ENCODE results near the gene UVRAG. TPM values are rescaled to one million over a fixed set of nuclear protein-coding genes. Genes with fewer than 3 reads are reported as not detected.
A peak's percentile ranks its signal among the peaks of the same experiment; 100 is the strongest.

UVRAG gene
- total and polyA plus RNA-seq, 2 of the 13 experiments (the other 11 are each of a cell fraction or from before 2014, with no cell fraction given) = 9.7 to 17.3 TPM

- TF ChIP-seq CSRNP2 (CRISPR knock-in tag; conservative IDR thresholded peaks at IDR 0.05; ENCODE audit: low read depth) (no peak), ZNF205 (CRISPR knock-in tag; IDR thresholded peaks at IDR 0.05) (0 out of 2 replicates have a peak, but pooled peaks have one; percentile 28), REL (CRISPR knock-in tag; conservative IDR thresholded peaks at IDR 0.05) (no peak), ZNF280D (CRISPR knock-in tag; IDR thresholded peaks at IDR 0.05) (0 out of 2 replicates have a peak, but pooled peaks have one; percentile 43), HBP1 (CRISPR knock-in tag; IDR thresholded peaks at IDR 0.05; ENCODE audit: low read depth) (no peak), MIER3 (CRISPR knock-in tag; IDR thresholded peaks at IDR 0.05; ENCODE audit: borderline replicate concordance) (peak; percentile 63; the same call in 1 of the 2 replicates), TEAD3 (CRISPR knock-in tag; optimal IDR thresholded peaks at IDR 0.05; ENCODE audit: borderline replicate concordance) (peak; percentile 73), MAX (IDR thresholded peaks at IDR 0.05) (peak; percentile 91), ZNF503 (CRISPR knock-in tag; IDR thresholded peaks at IDR 0.05) (no peak), NR0B2 (CRISPR knock-in tag; IDR thresholded peaks at IDR 0.05) (0 out of 2 replicates have a peak, but pooled peaks have one; percentile 36), HNF4G (IDR thresholded peaks at IDR 0.05; ENCODE audit: borderline replicate concordance, low read depth, low read length) (no peak), HNF4G (CRISPR knock-in tag; IDR thresholded peaks at IDR 0.05; ENCODE audit: borderline replicate concordance, low read depth) (0 out of 2 replicates have a peak, but pooled peaks have one; percentile 7), ZFX (CRISPR knock-in tag; IDR thresholded peaks at IDR 0.05; ENCODE audit: low read depth) (peak; percentile 22; the same call in 1 of the 2 replicates), FOXO4 (CRISPR knock-in tag; conservative IDR thresholded peaks at IDR 0.05) (no peak), ZNF350 (CRISPR knock-in tag; IDR thresholded peaks at IDR 0.05; ENCODE audit: borderline replicate concordance, low read depth) (no peak), NCOA1 (CRISPR knock-in tag; IDR thresholded peaks at IDR 0.05) (no peak), ZBTB1 (CRISPR knock-in tag; IDR thresholded peaks at IDR 0.05; ENCODE audit: borderline replicate concordance) (no peak)
Measured at GRCh38 chr11:76152086-76152681, 337.2 kb downstream of the UVRAG start (continued).

All from HepG2 (cell line).